Astrocyte (in vitro differentiated cells and primary cell): ENCODE data around the gene SCTR.

Experiments
- EZH2 ChIP-seq: IDR thresholded peaks from 2 replicates; pipeline ENCODE4 v1.6.1; 2012; ENCODE audit warnings: mild to moderate bottlenecking, low read length, inconsistent platforms; ENCODE audit not compliant: insufficient read depth
- TF ChIP-seq, protein P1 (sequence below): IDR thresholded peaks from 2 replicates; pipeline ENCODE4 v1.5.1; 2011; ENCODE audit warnings: low read depth, mild to moderate bottlenecking, inconsistent platforms, low read length, moderate library complexity; ENCODE audit not compliant: insufficient read depth

DNA sequence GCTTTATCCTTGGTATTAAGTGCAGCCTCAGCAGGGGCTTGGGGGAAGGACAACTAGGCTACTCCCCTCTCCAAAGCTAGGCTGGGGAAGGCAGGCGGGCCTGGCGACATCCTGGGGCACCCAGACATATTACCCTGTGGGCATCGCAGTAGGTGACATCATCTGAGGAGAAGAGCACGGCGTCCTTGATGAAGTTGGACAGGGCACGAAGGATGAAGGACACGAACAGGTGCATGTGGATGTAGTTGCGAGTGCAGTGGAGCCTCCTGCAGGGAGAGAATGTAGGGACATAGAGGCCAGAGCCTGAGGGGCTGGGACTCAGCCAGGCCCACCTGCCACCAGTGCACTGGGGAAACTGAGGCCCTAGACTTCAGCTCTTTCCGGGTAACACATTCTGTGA lies 60.3 kb downstream of the SCTR start:
- TF ChIP-seq, protein P1, sequence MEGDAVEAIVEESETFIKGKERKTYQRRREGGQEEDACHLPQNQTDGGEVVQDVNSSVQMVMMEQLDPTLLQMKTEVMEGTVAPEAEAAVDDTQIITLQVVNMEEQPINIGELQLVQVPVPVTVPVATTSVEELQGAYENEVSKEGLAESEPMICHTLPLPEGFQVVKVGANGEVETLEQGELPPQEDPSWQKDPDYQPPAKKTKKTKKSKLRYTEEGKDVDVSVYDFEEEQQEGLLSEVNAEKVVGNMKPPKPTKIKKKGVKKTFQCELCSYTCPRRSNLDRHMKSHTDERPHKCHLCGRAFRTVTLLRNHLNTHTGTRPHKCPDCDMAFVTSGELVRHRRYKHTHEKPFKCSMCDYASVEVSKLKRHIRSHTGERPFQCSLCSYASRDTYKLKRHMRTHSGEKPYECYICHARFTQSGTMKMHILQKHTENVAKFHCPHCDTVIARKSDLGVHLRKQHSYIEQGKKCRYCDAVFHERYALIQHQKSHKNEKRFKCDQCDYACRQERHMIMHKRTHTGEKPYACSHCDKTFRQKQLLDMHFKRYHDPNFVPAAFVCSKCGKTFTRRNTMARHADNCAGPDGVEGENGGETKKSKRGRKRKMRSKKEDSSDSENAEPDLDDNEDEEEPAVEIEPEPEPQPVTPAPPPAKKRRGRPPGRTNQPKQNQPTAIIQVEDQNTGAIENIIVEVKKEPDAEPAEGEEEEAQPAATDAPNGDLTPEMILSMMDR = no peak
- no peak for TF ChIP-seq EZH2
